ENCODE results near the gene SOCS7.

Gene SOCS7

GRCh38 chr17:38353086-38353604 lies 1.5 kb downstream of the SOCS7 start:
- peak overlapping the region; percentile 79 for H3K4me2 ChIP-seq (ENCODE audit: low read length)
- TF ChIP-seq CTCF (IDR thresholded peaks at IDR 0.05; ENCODE audit: low read depth, low read length, poor library complexity, severe bottlenecking), result no peak
- no peak for TF ChIP-seq EZH2phosphoT487 (IDR thresholded peaks at IDR 0.05; ENCODE audit: borderline replicate concordance, low read length)
- H3K36me3 ChIP-seq (ENCODE audit: control insufficient read depth, low read length), result no peaks in the 10 kb centered on the region
- H3K27me3 ChIP-seq (ENCODE audit: control insufficient read depth, low read length), result no peaks in the 10 kb centered on the region
- H3K27ac ChIP-seq (ENCODE audit: low read depth, low read length), result no peak overlapping the region
- H3K9me3 ChIP-seq (ENCODE audit: control insufficient read depth, insufficient read depth, low read length), result no peaks in the 10 kb centered on the region
- H3K9me2 ChIP-seq (replicated peaks; ENCODE audit: control insufficient read depth, low read length), result no peaks in the 10 kb centered on the region
- peak overlapping the region; percentile 99 for H3K4me3 ChIP-seq (ENCODE audit: low read length)
- peaks cover 63% of the 10 kb centered on the region for H3K79me2 ChIP-seq (ENCODE audit: control insufficient read depth, low read length)
- peaks cover 41% of the 10 kb centered on the region for H3K4me1 ChIP-seq (ENCODE audit: control insufficient read depth, low read length)
- 0 out of 2 replicates have a peak, but pooled peaks cover 6% of the 10 kb centered on the region for H3F3A ChIP-seq (ENCODE audit: control insufficient read depth, insufficient read depth)
- peaks cover 5% of the 10 kb centered on the region for H4K20me1 ChIP-seq (ENCODE audit: control insufficient read depth, insufficient read depth, low read depth, low read length)

- TF ChIP-seq CTCF (IDR thresholded peaks at IDR 0.05; ENCODE audit: low read depth, low read length, poor library complexity, severe bottlenecking) (no peak), EZH2phosphoT487 (IDR thresholded peaks at IDR 0.05; ENCODE audit: borderline replicate concordance, low read length) (no peak)
- H3F3A ChIP-seq (ENCODE audit: control insufficient read depth, insufficient read depth), result 0 out of 2 replicates have a peak, but pooled peaks cover 6% of the 10 kb centered on the region
- no peaks in the 10 kb centered on the region for H3K9me2 ChIP-seq (replicated peaks; ENCODE audit: control insufficient read depth, low read length)
- H4K20me1 ChIP-seq (ENCODE audit: control insufficient read depth, insufficient read depth, low read depth, low read length), result peaks cover 5% of the 10 kb centered on the region
- no peaks in the 10 kb centered on the region for H3K9me3 ChIP-seq (ENCODE audit: control insufficient read depth, insufficient read depth, low read length)
- peak overlapping the region; percentile 79 for H3K4me2 ChIP-seq (ENCODE audit: low read length)
- peaks cover 65% of the 10 kb centered on the region for H3K79me2 ChIP-seq (ENCODE audit: control insufficient read depth, low read length)
- peak overlapping the region; percentile 99 for H3K4me3 ChIP-seq (ENCODE audit: low read length)
- no peaks in the 10 kb centered on the region for H3K36me3 ChIP-seq (ENCODE audit: control insufficient read depth, low read length)
- H3K4me1 ChIP-seq (ENCODE audit: control insufficient read depth, low read length), result peaks cover 41% of the 10 kb centered on the region
- H3K27ac ChIP-seq (ENCODE audit: low read depth, low read length), result no peak overlapping the region
- H3K27me3 ChIP-seq (ENCODE audit: control insufficient read depth, low read length), result no peaks in the 10 kb centered on the region
These were observed 2.0 kb downstream of the SOCS7 start for GRCh38 chr17:38353668-38354067.

- peaks cover 5% of the 10 kb centered on the region for H4K20me1 ChIP-seq (ENCODE audit: control insufficient read depth, insufficient read depth, low read depth, low read length)
- H3K36me3 ChIP-seq (ENCODE audit: control insufficient read depth, low read length), result no peaks in the 10 kb centered on the region
- H3K4me1 ChIP-seq (ENCODE audit: control insufficient read depth, low read length), result peaks cover 38% of the 10 kb centered on the region
- no peaks in the 10 kb centered on the region for H3K9me2 ChIP-seq (replicated peaks; ENCODE audit: control insufficient read depth, low read length)
- 0 out of 2 replicates have a peak, but pooled peaks cover 5% of the 10 kb centered on the region for H3F3A ChIP-seq (ENCODE audit: control insufficient read depth, insufficient read depth)
- H3K9me3 ChIP-seq (ENCODE audit: control insufficient read depth, insufficient read depth, low read length), result no peaks in the 10 kb centered on the region
- no peak for TF ChIP-seq CTCF (IDR thresholded peaks at IDR 0.05; ENCODE audit: low read depth, low read length, poor library complexity, severe bottlenecking)
- TF ChIP-seq EZH2phosphoT487 (IDR thresholded peaks at IDR 0.05; ENCODE audit: borderline replicate concordance, low read length), result no peak
- H3K79me2 ChIP-seq (ENCODE audit: control insufficient read depth, low read length), result peaks cover 67% of the 10 kb centered on the region
- peak overlapping the region; percentile 79 for H3K4me2 ChIP-seq (ENCODE audit: low read length)
- peak overlapping the region; percentile 99 for H3K4me3 ChIP-seq (ENCODE audit: low read length)
- H3K27ac ChIP-seq (ENCODE audit: low read depth, low read length), result no peak overlapping the region
- H3K27me3 ChIP-seq (ENCODE audit: control insufficient read depth, low read length), result no peaks in the 10 kb centered on the region
These were observed 2.8 kb downstream of the SOCS7 start for GRCh38 chr17:38354466-38354865.
